Spleen (tissue), 7 donors: ENCODE data around the gene STARD3NL.

Experiments used
- POLR2A ChIP-seq, 3 donors: fragments of 450-650 bp; IDR thresholded peaks; one replicate each; pipeline ENCODE4 v1.5.1; 2017; ENCODE audit warnings: antibody characterized with exemption in 3 of 3, mild to moderate bottlenecking in 1 of 3
- TF ChIP-seq, protein P1 (sequence below), 11 experiments: fragments of 200-600 bp in 7 of 11; fragments of 450-650 bp in 4 of 11; sonication (generic) in 4 of 11; IDR thresholded peaks in 8 of 11; conservative IDR thresholded peaks in 3 of 11; 1 replicate in 7 of 11; 2 replicates in 4 of 11; pipeline versions ENCODE4 v1.4.0 to v1.8.0; 2016 to 2021; ENCODE audit warnings: antibody characterized with exemption in 11 of 11, inconsistent platforms in 4 of 11, mild to moderate bottlenecking in 1 of 11
- donor health status: DM: no; HTN: no; CAD: no; lungs with moderate emphysema.
- donor health status: DM: no; HTN: no; CAD: no.
- donor health status: DM: no; HTN: no; CAD: no.

DNA sequence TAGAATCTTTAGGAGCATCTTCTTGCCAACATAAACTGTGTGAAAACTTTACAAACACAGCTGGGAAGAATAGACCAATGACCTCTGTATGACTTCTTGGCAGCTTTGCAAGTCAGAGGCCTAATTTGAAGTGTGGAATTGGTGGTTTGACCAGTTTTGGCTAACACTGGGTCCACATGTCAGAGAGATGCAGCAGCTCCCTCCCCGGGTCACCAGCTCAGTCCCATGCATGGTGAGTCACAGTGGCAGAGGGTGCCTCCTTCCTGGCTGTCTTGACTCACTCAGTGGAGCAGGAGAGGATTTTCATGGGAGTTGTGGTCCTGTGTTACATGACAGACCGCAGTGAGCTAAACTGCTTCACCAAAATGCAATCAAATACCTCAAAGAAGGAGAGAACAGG lies 8.2 kb upstream of the STARD3NL start:
- no peak for TF ChIP-seq POLR2A (IDR thresholded peaks at IDR 0.05)
- TF ChIP-seq, protein P1, sequence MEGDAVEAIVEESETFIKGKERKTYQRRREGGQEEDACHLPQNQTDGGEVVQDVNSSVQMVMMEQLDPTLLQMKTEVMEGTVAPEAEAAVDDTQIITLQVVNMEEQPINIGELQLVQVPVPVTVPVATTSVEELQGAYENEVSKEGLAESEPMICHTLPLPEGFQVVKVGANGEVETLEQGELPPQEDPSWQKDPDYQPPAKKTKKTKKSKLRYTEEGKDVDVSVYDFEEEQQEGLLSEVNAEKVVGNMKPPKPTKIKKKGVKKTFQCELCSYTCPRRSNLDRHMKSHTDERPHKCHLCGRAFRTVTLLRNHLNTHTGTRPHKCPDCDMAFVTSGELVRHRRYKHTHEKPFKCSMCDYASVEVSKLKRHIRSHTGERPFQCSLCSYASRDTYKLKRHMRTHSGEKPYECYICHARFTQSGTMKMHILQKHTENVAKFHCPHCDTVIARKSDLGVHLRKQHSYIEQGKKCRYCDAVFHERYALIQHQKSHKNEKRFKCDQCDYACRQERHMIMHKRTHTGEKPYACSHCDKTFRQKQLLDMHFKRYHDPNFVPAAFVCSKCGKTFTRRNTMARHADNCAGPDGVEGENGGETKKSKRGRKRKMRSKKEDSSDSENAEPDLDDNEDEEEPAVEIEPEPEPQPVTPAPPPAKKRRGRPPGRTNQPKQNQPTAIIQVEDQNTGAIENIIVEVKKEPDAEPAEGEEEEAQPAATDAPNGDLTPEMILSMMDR (IDR thresholded peaks at IDR 0.05 in 8 of 11, conservative IDR thresholded peaks at IDR 0.05 in 3 of 11): no peak
